Measurements from ENCODE around the gene FXYD6. TPM values are rescaled to one million over a fixed set of nuclear protein-coding genes. Genes with fewer than 3 reads are reported as not detected.
A peak's percentile ranks its signal among the peaks of the same experiment; 100 is the strongest.

FXYD6 gene
- total and polyA plus RNA-seq, 11 donors, result 24.6 to 54.0 (median 39.5) TPM

- Histone ChIP-seq H3K4me3 (no peak overlapping the region), H3K36me3 (no peaks in the 10 kb centered on the region), H3K27me3 (no peaks in the 10 kb centered on the region), H3K4me1 (no peaks in the 10 kb centered on the region), H3K9me3 (no peaks in the 10 kb centered on the region), H3K27ac (no peak overlapping the region)
- intact Hi-C loops (cut with DNase I), result no loop called here
- DNase-seq (no peak), ATAC-seq (no peak)
- WGBS, 4 donors, result 74 to 95% (median 91%) methylated on average over 4 of the region's 4 CpGs
- TF ChIP-seq POLR2A (IDR thresholded peaks at IDR 0.05), result no peak
- no peak for TF ChIP-seq CTCF (IDR thresholded peaks at IDR 0.05)
Observed at GRCh38 chr11:117919781-117920221, 43.3 kb upstream of the FXYD6 start.

- H3K4me1 ChIP-seq, result no peaks in the 10 kb centered on the region
- intact Hi-C loops (cut with DNase I), result no loop called here
- WGBS, 4 donors, result 36 to 61% (median 41%) methylated on average over 4 of the region's 4 CpGs
- H3K27ac ChIP-seq, result no peak overlapping the region
- no peaks in the 10 kb centered on the region for H3K9me3 ChIP-seq
- TF ChIP-seq CTCF (IDR thresholded peaks at IDR 0.05), result no peak
- DNase-seq (no peak), ATAC-seq (peak in 1 of 4 donors; percentile 30)
- H3K4me3 ChIP-seq, result no peak overlapping the region
- no peaks in the 10 kb centered on the region for H3K27me3 ChIP-seq
- H3K36me3 ChIP-seq, result no peaks in the 10 kb centered on the region
Observed at GRCh38 chr11:117919341-117919740, 42.9 kb upstream of the FXYD6 start.

- H3K9me3 ChIP-seq, result no peaks in the 10 kb centered on the region
- no peaks in the 10 kb centered on the region for H3K36me3 ChIP-seq
- H3K27me3 ChIP-seq, result no peaks in the 10 kb centered on the region
- no peaks in the 10 kb centered on the region for H3K4me1 ChIP-seq
- ATAC-seq (no peak), DNase-seq (no peak)
- no peak overlapping the region for H3K4me3 ChIP-seq
- intact Hi-C loops (cut with DNase I), result no loop called here
- H3K27ac ChIP-seq, result no peak overlapping the region
- TF ChIP-seq POLR2A (IDR thresholded peaks at IDR 0.05) (no peak), CTCF (IDR thresholded peaks at IDR 0.05) (no peak)
- 92 to 94% (median 93%) methylated on average over 9 to 17 of the region's 17 CpGs for WGBS, 4 donors
Observed at GRCh38 chr11:117918366-117919255, 42.2 kb upstream of the FXYD6 start.

- TF ChIP-seq POLR2A (IDR thresholded peaks at IDR 0.05) (no peak), CTCF (IDR thresholded peaks at IDR 0.05) (no peak)
- Histone ChIP-seq H3K27me3 (no peaks in the 10 kb centered on the region), H3K4me1 (no peaks in the 10 kb centered on the region), H3K36me3 (no peaks in the 10 kb centered on the region), H3K27ac (no peak overlapping the region), H3K4me3 (no peak overlapping the region), H3K9me3 (no peaks in the 10 kb centered on the region)
- DNase-seq, result no peak
- intact Hi-C loops (cut with DNase I), result no loop called here
- WGBS, 4 donors, result 88 to 97% (median 95%) methylated on average over 4 to 5 of the region's 5 CpGs
- ATAC-seq, result no peak
Observed at GRCh38 chr11:117917591-117918151, 41.2 kb upstream of the FXYD6 start.
